Spleen (tissue), 7 donors: ENCODE measurements around the gene SCAMP5.

Source experiments
- POLR2A ChIP-seq, 3 donors: fragments of 450-650 bp; IDR thresholded peaks; one replicate each; pipeline ENCODE4 v1.5.1; 2017; ENCODE audit warnings: antibody characterized with exemption in 3 of 3, mild to moderate bottlenecking in 1 of 3
- POLR2AphosphoS5 ChIP-seq, 3 donors: sonication (generic); formaldehyde crosslinking; IDR thresholded peaks; one replicate each; pipeline ENCODE4 v1.5.1; 2017; ENCODE audit warnings: antibody characterized with exemption in 3 of 3
- TF ChIP-seq, protein P1 (sequence below), 11 experiments: fragments of 200-600 bp in 7 of 11; fragments of 450-650 bp in 4 of 11; sonication (generic) in 4 of 11; IDR thresholded peaks in 8 of 11; conservative IDR thresholded peaks in 3 of 11; 1 replicate in 7 of 11; 2 replicates in 4 of 11; pipeline versions ENCODE4 v1.4.0 to v1.8.0; 2016 to 2021; ENCODE audit warnings: antibody characterized with exemption in 11 of 11, inconsistent platforms in 4 of 11, mild to moderate bottlenecking in 1 of 11
- donor health status: DM: no; HTN: no; CAD: no; lungs with moderate emphysema.
- donor health status: DM: no; HTN: no; CAD: no.
- donor health status: DM: no; HTN: no; CAD: no.

DNA sequence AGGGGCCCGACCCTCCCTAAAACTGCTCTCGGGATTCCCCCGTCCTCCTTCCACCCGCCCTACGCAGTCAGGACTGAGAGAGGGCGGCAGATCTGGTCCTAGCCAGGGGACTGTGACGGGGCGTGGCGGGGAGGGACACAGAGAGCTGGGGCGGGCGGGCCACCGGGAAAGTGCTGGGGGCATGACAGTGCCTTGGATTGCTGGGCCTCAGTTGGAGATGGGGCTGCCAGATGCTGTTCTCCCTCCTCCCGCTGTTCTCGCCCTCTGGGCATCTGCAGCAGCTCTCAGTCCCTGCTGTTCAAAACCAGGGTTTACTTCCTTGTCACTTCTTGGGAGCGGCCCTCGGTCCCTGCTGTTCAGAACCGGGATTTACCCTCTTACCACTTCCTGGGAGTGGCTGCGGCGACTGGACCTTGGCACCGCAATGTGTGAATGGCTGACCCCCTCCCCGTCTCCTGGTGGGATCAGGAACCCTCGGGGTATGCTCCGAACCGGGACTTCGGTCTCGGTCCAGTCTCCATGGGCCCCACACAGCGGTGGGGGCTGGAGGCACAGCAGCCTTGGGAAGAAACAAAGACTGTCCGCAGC is 36.9 kb upstream of the SCAMP5 start:
- TF ChIP-seq POLR2A (IDR thresholded peaks at IDR 0.05), result no peak
- peak; percentile 11 to 47 (median 44) for TF ChIP-seq POLR2AphosphoS5 (IDR thresholded peaks at IDR 0.05)
- TF ChIP-seq, protein P1, sequence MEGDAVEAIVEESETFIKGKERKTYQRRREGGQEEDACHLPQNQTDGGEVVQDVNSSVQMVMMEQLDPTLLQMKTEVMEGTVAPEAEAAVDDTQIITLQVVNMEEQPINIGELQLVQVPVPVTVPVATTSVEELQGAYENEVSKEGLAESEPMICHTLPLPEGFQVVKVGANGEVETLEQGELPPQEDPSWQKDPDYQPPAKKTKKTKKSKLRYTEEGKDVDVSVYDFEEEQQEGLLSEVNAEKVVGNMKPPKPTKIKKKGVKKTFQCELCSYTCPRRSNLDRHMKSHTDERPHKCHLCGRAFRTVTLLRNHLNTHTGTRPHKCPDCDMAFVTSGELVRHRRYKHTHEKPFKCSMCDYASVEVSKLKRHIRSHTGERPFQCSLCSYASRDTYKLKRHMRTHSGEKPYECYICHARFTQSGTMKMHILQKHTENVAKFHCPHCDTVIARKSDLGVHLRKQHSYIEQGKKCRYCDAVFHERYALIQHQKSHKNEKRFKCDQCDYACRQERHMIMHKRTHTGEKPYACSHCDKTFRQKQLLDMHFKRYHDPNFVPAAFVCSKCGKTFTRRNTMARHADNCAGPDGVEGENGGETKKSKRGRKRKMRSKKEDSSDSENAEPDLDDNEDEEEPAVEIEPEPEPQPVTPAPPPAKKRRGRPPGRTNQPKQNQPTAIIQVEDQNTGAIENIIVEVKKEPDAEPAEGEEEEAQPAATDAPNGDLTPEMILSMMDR (IDR thresholded peaks at IDR 0.05 in 8 of 11, conservative IDR thresholded peaks at IDR 0.05 in 3 of 11), result peak in 1 of 11 experiments; percentile 29
